CD4-positive, alpha-beta T cell treated with Interleukin-4 for 4 hours (primary cell): ENCODE data around the gene FBXO39.
"Not testable (repeated sequence)": the region's sequence is repeated elsewhere in the genome, so short reads cannot be mapped to it uniquely, and the experiment has no call there.

Experiments
- DNase-seq: peaks from one replicate; pipeline ENCODE4 v3.0.0-alpha.2; 2020

The FBXO39 gene

DNA sequence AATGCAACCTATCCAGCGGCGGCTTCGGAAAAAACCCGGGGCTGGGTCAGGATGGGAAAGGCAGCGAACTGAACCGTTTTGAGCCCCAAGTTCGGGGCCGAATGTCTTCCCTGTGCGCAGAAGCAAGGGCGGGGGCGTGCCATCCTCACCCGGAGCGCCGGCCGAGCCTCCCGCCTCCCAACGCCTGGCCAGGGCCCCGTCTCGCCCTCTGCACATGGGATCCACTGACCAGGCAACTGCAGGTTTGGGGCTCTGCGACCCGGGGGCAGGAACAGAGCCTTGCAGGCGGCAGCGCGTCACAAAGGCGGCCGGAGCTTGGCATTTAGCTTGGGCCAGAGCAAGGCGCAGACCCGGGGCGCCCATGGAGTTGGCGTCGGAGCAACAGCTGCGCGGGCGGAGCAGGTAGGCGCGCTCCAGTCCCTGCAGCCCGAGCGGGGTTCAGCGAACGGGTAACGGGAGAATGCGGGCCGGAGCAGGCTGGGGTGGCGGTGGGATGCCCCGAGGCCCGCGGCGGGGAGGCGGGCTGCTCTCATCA is at the start of gene FBXO39:
Gene FBXO39 (plus strand): TSS at position 345 of the 535 bp plus-strand sequence. CDS start 3,654 bp downstream, outside the sequence.
- DNase-seq = no peak

DNA sequence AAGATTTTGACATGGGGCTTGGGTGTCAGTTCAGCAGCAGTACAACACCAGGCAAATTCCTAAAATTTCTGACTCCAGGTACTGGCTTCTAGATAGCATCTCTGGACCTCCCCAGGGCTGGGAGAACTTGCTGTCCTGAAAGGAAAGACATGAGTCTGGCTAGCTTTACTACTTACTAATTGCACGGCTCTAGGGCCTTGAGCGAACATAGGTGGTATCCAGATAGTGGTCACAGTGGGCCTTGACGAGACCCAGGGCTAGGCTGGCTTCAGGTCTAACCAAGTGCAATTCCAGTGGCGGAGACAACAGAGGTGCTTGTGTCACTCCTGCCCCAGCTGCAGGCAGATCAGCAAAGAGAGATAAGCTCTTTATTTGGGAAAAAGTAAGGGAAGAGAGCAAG is 46.5 kb upstream of the FBXO39 start:
- DNase-seq = no peak

DNA sequence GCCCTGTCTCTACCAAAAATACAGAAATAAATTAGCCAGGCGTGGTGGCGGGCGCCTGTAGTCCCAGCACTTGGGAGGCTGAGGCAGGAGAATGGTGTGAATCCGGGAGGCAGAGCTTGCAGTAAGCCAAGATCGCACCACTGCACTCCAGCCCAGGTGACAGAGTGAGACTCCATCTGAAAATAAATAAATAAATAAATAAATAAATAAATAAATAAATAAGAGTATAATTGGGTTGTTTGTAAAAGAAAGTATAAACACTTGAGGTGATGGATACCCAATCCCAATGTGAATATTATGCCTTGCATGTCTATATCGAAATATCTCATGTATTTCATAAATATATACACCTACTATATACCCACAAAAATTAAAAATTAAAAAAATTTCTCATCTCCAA is 29.4 kb upstream of the FBXO39 start:
- not testable (repeated sequence) for DNase-seq

DNA sequence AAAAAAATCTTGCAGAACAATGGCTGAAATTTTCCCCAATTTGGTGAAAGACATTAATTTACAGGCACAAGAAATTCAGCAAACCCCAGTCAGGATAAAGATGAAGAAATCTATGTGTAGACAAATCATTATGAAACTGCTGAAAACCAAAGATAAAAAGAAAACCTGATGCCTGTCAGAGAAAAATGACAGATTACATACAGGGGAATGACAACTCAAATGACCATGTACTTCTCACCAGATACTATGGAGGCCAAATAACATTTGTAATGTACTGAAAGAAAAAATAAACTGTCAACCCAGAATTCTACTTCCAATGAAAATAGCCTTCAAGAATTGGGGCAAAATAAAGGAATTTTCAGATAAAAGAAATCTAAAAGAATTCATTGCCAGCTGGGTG is 27.4 kb upstream of the FBXO39 start:
- DNase-seq = no peak

DNA sequence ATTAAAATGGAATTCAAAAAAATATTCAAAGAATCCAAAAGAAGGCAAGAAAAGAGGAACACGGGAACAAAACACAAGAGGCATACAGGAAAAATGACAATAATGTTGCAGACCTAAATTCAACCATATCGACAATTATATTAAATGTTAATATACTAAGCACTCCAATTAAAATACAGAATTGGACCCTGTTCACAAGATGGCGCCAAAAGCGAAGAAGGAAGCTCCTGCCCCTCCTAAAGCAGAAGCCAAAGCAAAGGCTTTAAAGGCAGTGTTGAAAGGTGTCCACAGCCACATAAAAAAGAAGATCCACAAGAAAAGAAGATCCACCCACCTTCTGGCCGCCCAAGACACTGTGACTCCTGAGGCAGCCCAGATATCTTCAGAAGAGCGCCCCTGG is 26.5 kb upstream of the FBXO39 start:
- peak; percentile 18 for DNase-seq

DNA sequence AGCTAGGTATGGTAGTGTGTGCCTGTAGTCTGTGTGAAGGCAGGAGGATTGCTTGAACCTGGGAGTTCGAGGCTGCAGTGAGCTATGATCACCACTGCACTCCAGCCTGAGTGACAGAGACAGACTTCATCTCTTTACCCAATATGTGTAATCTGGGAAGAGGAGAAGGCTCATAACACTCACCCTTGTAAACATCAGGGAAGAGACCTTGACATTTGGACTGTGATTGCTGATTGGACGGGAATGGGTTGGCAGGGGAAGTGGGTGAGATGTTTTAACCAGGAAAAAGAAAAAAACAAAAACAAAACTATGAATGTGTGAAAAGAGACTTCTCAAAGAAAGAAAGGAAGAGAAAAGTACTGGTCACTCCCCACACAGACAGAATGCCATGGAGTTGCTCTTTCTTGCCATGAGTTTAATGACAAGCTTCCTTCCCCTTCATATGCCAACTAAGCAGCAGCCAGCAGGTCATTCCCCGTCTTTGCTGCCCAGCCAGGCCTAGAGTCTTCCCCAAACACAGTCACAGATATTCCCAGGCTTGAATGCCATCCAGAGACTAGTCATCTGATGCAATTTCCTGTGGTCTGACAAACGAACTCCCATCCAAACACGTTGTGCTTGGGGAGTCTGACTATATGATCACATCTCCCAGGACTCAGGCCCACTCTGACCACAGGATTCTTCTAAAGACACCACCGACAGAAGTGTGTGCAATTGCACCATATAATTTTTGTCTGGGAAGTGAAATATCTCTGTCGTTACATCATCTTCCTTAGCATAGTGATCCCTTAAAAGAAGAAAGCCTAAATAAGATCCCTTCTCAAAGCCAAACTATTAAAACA is 23.7 kb upstream of the FBXO39 start:
- DNase-seq = no peak

DNA sequence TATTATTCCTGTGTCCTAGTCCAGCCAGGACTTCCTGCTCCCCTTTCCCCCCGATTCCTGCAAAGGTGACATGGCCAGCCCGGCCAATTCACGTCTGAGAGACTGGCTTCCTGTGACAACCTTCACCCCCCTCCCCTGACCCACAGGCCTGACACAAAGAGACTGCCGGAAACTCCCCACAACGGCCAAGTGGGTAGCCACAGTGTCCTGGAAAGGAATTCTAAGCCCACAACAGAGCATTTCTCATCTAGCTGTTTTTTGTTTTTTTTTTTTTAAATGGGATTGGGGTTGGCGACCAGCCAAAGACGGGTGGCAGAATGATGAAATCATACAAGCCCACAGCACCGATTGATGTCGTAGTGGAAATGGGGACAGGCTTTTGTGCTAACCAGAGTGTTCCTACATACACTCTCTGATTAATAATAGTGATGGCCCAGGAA is 23.0 kb upstream of the FBXO39 start:
- DNase-seq = peak; percentile 57

DNA sequence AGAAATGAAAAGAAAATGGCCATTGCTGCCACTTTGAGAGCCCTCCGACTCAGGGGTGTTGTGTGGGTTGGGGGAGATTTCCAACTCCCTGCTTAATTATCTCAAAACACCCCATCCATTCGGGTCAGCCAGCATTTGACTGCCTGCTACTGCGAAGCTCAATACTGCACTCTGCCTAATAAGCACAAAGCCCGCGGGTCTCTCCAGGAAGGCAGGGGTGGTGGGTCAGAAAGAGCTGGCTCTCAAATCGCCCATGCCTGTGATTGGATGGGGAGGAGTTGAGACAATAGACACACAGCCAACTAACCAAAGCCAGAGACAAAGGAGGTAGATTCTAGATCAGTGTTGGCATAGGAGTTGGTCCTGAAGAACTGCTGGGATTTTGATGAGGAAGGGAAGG is 22.5 kb upstream of the FBXO39 start:
- DNase-seq = no peak

DNA sequence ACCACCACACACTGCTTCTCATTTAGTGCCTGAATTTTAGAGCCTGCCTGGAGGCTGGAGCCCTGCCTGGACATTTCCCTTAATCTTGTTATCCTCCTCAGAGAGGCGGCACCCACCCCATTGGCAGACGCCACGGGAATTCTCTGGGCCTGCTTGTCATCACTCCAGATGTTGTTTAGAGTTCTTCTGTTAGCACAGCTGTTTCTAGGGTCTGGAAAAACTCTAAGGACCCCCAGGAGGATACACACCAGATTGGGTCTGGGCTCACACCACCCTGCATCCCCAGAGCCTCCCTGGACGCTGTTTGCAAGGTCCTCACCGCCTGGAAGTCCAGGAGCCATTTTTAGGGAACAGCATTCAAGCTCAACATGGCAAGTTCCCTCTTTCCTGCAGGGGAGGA is 20.7 kb upstream of the FBXO39 start:
- DNase-seq = no peak

DNA sequence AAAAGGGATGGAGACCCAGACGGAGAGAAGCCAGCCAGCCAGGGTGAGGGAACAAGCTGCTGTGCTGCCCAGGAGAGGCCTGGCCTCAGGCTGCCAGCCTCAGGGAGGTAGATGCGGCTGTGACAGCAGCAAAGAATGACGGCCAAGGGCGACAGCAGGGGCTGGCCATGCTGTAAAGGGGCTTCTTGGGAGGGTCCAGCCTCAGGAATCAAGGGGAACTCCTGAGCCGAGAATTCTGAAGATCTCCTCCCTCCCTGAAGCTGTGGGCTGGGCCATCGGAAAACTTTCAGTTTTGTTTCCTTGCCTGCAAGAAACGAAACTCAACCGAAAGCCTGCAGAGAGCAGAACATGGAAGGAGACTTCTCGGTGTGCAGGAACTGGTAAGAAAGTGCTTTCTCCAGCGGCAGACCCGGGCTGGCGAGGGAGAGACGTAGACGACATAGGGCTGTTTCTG is 20.3 kb upstream of the FBXO39 start, which contains the start of gene XAF1:
Gene XAF1 (plus strand): TSS at position 316 of the 454 bp plus-strand sequence. CDS start 33 bp downstream, at position 349.
- DNase-seq = peak; percentile 64

DNA sequence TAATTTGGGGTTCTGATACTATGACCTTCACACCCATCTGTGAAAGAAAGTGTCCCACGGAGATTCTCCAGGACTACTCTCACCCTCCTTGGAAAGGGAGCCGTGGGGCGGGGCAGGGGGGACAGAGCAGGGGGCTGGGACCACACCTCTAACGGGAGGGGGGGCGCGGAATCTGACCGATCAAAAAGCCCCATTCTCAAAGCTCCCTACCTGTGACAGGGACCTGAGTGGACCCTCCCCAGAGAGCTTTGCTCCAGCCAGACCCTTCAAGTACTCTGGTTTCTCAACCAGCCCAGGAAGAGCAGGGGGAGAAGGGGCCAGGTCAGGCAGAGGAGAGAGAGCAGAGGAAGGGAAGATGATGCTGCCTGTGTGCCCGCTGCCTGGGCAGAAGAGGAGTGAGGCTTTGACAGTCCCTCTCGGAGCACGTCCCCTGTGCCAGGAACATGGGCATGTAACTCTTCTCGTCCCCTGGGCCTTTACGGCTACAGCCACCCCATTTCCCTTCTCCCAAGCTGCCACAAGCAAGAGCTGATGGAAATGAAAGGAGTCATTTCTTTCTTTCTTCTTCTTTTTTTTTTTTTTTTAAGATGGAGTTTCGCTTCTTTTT is 19.5 kb upstream of the FBXO39 start:
- DNase-seq = no peak

DNA sequence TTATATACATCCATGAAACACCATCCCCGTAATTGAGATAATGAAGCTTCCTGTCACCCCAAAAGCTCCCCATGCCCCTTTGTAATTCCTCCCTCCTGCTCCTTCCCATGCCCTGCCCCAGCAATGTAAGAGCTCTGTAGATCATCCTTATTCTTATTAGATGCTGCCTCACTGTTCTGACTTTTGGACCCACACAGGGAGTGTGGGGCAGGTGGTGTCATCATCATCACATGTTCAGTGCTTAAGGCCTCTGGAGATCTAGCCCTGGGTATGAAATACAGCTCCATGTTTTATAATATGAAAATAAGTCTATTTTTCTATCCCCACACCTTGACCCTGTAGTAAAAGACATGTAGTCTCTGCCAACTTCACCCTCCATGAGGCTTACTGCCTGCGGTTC is 18.3 kb upstream of the FBXO39 start:
- no peak for DNase-seq

DNA sequence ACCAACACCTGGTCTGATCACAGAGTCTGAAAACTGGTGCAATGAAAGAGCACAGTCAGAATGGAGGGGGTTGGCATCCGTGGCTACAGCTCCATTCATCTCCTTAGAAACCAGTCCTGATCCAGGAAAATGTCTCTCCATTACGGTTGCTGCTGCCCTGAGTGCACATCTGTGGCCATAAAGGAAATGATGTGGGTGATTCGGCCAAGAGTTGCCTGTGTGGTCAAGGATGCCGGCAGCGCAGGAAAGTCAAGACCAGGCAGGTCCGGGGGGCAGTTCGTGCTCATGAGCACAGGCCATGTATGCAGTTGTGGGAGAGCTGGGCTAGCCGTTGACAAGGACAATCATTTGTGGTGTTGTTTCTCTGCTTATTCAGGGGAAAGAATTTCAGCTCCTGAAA is 14.2 kb upstream of the FBXO39 start:
- no peak for DNase-seq

DNA sequence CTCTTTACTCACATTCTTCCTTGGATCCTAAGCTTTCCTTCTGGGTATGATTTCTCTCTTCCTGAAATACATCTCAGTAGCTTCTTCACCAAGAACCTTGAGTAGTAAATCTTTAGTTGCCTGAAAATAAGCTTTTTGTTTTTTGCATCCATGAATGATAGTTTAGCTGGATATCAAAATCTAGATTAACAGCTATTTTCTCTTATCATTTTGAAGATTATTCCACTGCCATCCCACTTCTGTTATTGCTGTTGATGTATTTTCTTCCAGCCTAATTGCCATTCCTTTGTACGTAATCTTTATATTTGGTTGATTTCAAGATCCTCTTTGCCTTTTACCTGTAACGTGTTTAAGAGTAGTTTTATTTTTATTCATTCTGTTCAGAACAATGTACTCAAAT is 7.6 kb upstream of the FBXO39 start:
- DNase-seq = no peak

DNA sequence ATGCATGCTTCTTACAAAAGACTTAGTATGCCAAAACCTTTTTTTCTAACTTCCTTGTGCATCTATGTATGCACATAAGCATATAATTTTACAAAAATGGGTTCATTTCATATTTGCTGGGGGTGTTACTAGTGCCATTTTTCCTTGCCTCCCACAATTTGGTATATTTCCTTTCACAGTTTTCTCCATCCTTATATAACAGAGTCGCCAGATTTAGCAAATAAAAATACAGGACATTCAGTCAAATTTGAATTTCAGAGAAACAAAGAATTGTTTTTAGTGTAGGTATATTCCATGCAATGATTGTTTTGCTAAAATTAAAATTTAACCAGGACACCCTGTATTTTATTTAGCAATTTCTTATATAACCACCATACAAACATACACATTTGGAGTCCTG is 4.0 kb upstream of the FBXO39 start:
- DNase-seq = no peak

DNA sequence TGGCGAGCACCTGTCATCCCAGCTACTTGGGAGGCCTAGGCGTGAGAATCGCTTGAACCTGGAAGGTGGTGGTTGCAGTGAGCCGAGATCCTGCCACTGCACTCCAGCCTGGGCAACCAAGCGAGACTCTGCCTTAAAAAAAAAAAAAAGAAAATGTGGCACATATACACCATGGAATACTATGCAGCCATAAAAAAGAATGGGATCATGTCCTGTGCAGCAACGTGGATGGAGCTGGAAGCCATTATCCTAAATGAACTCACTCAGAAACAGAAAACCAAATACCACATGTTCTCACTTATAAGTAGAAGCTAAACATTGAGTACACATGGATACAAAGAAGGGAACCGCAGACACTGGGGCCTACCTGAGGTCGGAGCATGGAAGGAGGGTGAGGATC is 1.1 kb upstream of the FBXO39 start:
- not testable (repeated sequence) for DNase-seq

DNA sequence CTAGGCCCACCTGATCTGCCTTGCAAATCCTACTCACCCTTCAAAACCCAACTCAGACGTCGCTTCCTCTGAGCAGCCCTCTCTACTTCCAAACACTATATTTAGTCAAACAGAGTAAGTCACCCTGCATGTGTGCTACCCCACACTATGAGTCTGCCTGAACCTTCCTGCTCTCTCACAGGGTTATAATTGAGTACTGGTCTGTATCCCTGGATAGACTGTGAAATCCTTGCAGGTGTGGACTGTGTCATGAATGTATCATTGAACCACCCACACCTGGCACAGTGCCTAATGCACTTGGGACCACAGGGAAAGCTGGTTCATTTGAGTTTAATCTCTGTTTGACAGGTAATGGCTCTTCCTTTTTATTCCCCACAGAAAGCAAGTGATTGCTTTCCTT is 3.4 kb downstream of the FBXO39 start:
- DNase-seq = no peak

DNA sequence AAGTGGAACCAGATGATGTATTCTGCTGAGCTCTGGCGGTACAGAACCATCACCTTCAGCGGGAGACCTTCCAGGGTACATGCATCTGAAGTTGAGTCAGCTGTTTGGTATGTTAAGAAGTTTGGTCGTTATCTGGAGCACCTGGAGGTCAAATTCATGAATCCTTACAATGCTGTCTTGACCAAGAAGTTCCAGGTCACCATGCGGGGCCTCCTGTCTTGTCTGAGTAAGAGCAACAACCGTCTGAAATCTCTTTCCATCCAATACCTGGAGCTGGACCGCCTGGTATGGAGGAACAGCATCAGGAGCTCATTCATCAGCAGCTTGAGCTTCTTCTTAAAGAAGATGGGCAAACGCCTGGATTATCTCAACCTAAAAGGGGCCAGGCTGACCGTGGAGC is 4.0 kb downstream of the FBXO39 start:
- no peak for DNase-seq

DNA sequence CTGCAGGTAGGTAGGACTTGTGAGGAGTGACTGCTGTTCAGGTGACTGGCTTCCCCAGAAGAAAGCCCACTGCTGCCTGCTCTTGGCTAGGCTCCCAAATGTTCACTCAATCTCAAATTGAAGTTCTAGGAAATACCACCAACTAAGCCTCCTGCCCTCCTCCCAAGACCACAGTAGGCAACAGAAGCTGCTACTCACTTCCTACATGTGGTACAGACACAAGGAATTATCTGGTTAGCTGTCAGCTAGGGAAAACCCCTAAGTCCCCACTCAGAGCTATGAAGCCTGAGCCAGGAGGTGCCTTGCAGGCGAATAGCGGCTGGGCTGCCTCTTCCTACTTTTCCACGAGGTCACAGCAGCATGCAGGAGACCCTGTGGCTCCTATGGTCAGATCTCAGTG is 4.9 kb downstream of the FBXO39 start:
- no peak for DNase-seq

DNA sequence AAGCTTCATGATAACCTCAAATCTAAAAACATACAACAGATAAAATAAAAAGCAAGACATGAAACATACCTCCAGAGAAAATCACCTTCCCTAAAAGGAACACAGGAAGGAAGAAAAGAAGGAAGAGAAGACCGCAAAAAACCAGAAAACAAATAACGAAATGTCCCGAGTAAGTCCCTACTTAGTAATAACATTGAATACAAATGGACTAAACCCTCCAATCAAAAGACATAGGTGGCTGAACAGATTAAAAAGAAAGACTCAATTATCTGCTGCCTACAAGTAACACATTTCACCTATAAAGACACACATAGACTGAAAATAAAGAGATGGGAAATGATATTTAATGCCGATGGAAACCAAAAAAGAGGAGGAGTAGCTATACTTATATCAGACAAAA is 6.2 kb downstream of the FBXO39 start:
- DNase-seq = no peak

DNA sequence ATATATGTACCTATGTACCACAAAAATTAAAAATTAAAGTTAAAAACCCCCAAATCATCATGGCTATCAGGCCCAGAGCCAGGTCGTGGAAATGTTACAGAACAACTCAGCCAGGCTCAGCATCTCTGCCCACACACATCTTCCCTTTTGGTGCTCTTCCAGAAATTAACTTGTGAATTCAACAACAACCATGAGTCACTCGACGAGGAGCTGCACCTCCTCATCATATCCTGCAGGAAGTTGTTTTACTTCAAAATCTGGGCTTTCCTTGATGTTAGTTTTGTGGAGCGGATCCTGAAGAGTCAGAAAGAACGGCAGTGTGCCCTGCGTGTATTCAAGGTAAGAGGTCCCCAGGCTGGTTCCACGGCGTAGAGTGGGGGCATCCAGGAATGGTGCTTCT is 10.6 kb downstream of the FBXO39 start:
- no peak for DNase-seq

DNA sequence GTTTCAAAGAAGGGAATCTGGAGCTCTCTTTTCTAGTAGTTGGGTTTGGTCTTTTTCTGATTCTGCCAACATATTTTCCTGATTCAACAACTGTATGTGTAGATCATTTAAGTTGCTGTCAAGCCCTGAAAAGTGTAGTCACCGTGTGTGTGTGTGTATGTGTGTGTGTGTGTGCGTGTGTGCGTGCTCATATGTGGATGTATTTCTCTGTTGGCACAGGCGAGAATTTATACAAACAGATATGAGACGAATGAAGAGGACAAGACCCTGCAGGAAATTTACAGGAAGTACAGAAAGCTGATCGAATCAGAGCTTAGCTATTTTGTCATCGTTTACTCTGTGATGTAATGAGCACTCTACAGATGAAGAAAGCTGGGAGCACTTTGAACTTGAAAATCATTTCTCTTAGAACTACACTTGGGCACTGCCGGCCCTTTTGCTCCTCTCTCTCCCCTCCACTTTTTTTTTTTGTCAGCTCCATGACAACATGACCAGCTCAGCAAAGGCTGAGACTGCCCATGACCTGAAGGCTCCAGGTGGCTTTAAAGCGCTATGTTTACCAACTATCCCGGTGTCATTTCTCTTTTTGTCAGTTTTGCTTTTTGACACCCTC is 11.2 kb downstream of the FBXO39 start:
- no peak for DNase-seq

DNA sequence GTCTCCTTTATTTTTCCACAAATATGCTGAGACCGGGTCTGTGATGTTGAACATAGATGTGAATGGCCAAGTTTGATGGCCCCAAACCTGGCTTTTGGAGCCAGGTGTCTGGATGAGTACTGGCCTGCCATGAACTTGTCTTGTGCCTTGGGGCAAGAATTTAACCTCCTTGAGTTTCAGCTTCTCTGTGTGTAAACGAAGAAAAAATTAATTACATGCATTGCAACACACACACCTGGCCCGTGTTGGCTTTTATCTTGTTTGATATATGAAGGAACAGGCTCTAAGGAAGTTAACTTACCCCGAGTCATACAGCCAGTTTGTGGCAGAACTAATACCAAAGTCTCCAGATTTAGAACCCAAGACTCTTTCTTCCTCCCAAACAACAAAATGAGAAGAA is 13.1 kb downstream of the FBXO39 start:
- DNase-seq = no peak
